ENCODE results near the gene TERT. TPM values are rescaled to one million over a fixed set of nuclear protein-coding genes. Genes with fewer than 3 reads are reported as not detected.
A peak's percentile ranks its signal among the peaks of the same experiment; 100 is the strongest.
"Not testable (repeated sequence)": the region's sequence is repeated elsewhere in the genome, so short reads cannot be mapped to it uniquely, and the experiment has no call there.

Gene TERT
- total RNA-seq: not detected
- total RNA-seq (2013): not detected

DNA sequence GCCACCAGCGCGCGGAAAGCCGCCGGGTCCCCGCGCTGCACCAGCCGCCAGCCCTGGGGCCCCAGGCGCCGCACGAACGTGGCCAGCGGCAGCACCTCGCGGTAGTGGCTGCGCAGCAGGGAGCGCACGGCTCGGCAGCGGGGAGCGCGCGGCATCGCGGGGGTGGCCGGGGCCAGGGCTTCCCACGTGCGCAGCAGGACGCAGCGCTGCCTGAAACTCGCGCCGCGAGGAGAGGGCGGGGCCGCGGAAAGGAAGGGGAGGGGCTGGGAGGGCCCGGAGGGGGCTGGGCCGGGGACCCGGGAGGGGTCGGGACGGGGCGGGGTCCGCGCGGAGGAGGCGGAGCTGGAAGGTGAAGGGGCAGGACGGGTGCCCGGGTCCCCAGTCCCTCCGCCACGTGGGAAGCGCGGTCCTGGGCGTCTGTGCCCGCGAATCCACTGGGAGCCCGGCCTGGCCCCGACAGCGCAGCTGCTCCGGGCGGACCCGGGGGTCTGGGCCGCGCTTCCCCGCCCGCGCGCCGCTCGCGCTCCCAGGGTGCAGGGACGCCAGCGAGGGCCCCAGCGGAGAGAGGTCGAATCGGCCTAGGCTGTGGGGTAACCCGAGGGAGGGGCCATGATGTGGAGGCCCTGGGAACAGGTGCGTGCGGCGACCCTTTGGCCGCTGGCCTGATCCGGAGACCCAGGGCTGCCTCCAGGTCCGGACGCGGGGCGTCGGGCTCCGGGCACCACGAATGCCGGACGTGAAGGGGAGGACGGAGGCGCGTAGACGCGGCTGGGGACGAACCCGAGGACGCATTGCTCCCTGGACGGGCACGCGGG, at the start of gene TERT:
Gene TERT, minus strand, starts transcription at position 234 of the 815 bp plus-strand sequence. Its CDS starts 79 bp downstream, at position 155.
- no peaks in the 10 kb centered on the region for H3K9me3 Mint-ChIP-seq
- 5% methylated on average over 102 of the region's 102 CpGs for WGBS (ENCODE audit: insufficient coverage)
- Histone ChIP-seq H3K4me1 (ENCODE audit: control insufficient read depth, insufficient read depth, low read length) (peaks cover 3% of the 10 kb centered on the region), H3K36me3 (ENCODE audit: control insufficient read depth, insufficient read depth, low read length) (no peaks in the 10 kb centered on the region), H3K4me3 (ENCODE audit: low read length) (no peak within 1 kb of the TSS), H3K27me3 (ENCODE audit: control insufficient read depth, insufficient read depth, low read length) (peaks cover 4% of the 10 kb centered on the region), H3K27ac (ENCODE audit: low read length) (no peak within 1 kb of the TSS), H3K9me3 (ENCODE audit: control insufficient read depth, insufficient read depth, low read length) (no peaks in the 10 kb centered on the region)
- no peak within 1 kb of the TSS for H3K4me3 Mint-ChIP-seq
- H3K27me3 Mint-ChIP-seq (ENCODE audit: low read depth in 2 of 2): peaks cover 22 to 23% of the 10 kb centered on the region in 2 donors
- ATAC-seq (peak in 1 of 3 donors; percentile 41), DNase-seq (peak; percentile 11 to 77)
- intact Hi-C loops (cut with micrococcal nuclease): no loop called here
- H3K4me1 Mint-ChIP-seq: no peaks in the 10 kb centered on the region
- H3K36me3 Mint-ChIP-seq: no peaks in the 10 kb centered on the region
- TF ChIP-seq, protein P1, sequence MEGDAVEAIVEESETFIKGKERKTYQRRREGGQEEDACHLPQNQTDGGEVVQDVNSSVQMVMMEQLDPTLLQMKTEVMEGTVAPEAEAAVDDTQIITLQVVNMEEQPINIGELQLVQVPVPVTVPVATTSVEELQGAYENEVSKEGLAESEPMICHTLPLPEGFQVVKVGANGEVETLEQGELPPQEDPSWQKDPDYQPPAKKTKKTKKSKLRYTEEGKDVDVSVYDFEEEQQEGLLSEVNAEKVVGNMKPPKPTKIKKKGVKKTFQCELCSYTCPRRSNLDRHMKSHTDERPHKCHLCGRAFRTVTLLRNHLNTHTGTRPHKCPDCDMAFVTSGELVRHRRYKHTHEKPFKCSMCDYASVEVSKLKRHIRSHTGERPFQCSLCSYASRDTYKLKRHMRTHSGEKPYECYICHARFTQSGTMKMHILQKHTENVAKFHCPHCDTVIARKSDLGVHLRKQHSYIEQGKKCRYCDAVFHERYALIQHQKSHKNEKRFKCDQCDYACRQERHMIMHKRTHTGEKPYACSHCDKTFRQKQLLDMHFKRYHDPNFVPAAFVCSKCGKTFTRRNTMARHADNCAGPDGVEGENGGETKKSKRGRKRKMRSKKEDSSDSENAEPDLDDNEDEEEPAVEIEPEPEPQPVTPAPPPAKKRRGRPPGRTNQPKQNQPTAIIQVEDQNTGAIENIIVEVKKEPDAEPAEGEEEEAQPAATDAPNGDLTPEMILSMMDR (IDR thresholded peaks at IDR 0.05): no peak
- H3K27ac Mint-ChIP-seq: no peak within 1 kb of the TSS

DNA sequence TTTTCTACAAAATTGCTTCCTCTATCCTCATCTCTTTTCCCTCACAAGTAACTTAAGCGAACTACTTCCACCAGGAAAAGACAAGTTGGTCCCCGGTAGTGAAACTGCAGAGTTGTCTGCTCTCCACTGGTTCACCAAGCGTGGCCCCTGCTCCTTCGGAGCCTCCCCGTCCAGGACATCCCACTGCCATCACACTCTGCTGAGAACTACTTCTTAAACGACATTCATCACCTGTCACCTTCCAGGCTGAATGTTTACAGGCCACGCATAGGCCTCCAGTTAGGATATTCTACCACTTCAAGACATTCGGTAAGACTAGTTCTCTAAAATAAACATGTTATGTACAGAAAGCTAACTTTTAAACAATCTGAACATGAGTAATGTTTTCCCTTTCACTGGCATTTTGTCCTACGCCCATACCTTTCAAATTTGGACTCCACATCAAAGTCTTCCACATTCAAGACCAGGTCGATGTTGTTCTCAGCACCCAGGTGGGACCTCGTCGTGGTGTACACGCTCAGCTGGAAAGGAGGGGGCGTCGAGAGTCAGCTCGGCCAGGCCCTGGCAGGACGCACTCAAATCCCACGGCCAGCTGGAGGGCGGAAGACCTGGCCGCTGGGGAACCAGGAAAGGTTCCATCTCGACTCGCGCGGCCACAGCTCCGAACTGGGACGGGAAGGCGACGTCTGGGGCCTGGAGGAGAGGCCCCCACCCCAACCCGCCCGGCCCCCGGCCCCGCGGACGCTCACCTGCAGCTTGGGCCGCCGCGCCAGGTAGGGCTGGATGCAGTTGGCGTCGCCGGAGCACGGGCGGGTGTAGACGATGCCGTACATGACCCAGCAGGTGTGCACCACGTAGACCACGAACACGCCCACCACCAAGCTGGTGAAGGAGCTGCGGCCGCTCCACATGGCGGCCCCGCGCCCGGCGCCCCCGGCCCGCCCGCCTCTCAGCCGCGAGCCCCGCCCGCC, 49.3 kb upstream of the TERT start:
- peaks cover 28% of the 10 kb centered on the region for H3K36me3 ChIP-seq (ENCODE audit: control insufficient read depth, insufficient read depth, low read length)
- ATAC-seq (no peak), DNase-seq (no peak)
- TF ChIP-seq, protein P1 (IDR thresholded peaks at IDR 0.05): no peak
- peak overlapping the region; percentile 47 for H3K4me3 ChIP-seq (ENCODE audit: low read length)
- H3K27me3 ChIP-seq (ENCODE audit: control insufficient read depth, insufficient read depth, low read length): no peaks in the 10 kb centered on the region
- H3K27ac Mint-ChIP-seq: peak overlapping the region; percentile 80 to 84
- no peak overlapping the region for H3K27ac ChIP-seq (ENCODE audit: low read length)
- no peaks in the 10 kb centered on the region for H3K9me3 Mint-ChIP-seq
- H3K4me3 Mint-ChIP-seq: peak overlapping the region; percentile 87
- H3K4me1 Mint-ChIP-seq: peaks cover 16 to 22% of the 10 kb centered on the region in 2 donors
- H3K27me3 Mint-ChIP-seq (ENCODE audit: low read depth in 2 of 2): no peaks in the 10 kb centered on the region
- 10% methylated on average over 61 of the region's 61 CpGs for WGBS (ENCODE audit: insufficient coverage)
- intact Hi-C loops (cut with micrococcal nuclease): loop anchor here (2.0 kb wide), 1 partner anchor 43 kb away; no protein-coding TSS in a partner anchor
- H3K36me3 Mint-ChIP-seq: no peaks in the 10 kb centered on the region
- H3K9me3 ChIP-seq (ENCODE audit: control insufficient read depth, insufficient read depth, low read length): no peaks in the 10 kb centered on the region
- peaks cover 27% of the 10 kb centered on the region for H3K4me1 ChIP-seq (ENCODE audit: control insufficient read depth, insufficient read depth, low read length)

DNA sequence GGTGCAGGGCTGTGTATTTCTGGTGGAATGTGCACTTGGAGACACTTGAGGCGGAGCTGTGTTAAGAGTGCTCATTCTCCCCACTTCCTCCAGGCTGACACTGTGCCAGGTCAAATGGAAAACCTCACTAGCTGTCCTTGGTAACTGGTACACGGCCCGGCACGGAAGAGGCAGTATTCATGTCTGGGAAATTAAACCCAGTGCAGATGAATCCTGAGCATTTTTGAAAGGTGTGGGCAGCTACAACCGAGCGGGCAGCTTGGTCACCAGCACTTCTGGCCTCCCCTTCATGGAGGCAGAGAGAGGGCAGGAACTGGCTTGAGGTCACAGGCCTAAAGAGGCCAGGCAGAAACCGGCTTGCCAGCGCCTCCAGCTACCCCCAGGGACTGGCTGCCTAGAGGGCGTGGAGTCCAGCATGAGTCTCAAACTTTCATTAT, 48.5 kb upstream of the TERT start:
- H3K36me3 ChIP-seq (ENCODE audit: control insufficient read depth, insufficient read depth, low read length): peaks cover 37% of the 10 kb centered on the region
- no peak overlapping the region for H3K4me3 ChIP-seq (ENCODE audit: low read length)
- Mint-ChIP-seq H3K27me3 (ENCODE audit: low read depth in 2 of 2) (no peaks in the 10 kb centered on the region), H3K9me3 (no peaks in the 10 kb centered on the region), H3K4me1 (peaks cover 16 to 22% of the 10 kb centered on the region in 2 donors), H3K36me3 (no peaks in the 10 kb centered on the region), H3K4me3 (peak overlapping the region; percentile 87), H3K27ac (peak overlapping the region in 1 of 2 donors; percentile 38)
- H3K27me3 ChIP-seq (ENCODE audit: control insufficient read depth, insufficient read depth, low read length): no peaks in the 10 kb centered on the region
- intact Hi-C loops (cut with micrococcal nuclease): no loop called here
- H3K27ac ChIP-seq (ENCODE audit: low read length): no peak overlapping the region
- ATAC-seq: no peak
- DNase-seq: no peak
- peaks cover 27% of the 10 kb centered on the region for H3K4me1 ChIP-seq (ENCODE audit: control insufficient read depth, insufficient read depth, low read length)
- no peaks in the 10 kb centered on the region for H3K9me3 ChIP-seq (ENCODE audit: control insufficient read depth, insufficient read depth, low read length)
- 84% methylated on average over 8 of the region's 9 CpGs for WGBS (ENCODE audit: insufficient coverage)
- TF ChIP-seq, protein P1 (IDR thresholded peaks at IDR 0.05): no peak

DNA sequence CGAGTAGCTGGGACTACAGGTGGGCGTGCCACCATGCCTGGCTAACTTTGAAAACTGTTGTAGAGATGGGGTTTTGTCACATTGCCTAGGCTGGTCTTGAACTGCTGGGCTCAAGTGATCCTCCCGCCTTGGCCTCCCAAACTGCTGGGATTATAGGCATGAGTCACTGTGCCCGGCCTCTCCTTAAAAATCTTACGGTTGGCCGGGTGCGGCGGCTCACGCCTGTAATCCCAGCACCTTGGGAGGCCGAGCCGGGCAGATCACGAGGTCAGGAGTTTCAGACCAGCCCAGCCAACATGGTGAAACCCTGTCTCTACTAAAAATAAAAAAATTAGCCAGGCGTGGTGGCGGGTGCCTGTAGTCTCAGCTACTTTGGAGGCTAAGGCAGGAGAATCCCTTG, 47.8 kb upstream of the TERT start:
- WGBS (ENCODE audit: insufficient coverage): 94% methylated on average over 14 of the region's 14 CpGs
- H3K4me3 ChIP-seq (ENCODE audit: low read length); H3K9me3 ChIP-seq (ENCODE audit: control insufficient read depth, insufficient read depth, low read length); ATAC-seq; H3K9me3 Mint-ChIP-seq; intact Hi-C loops (cut with micrococcal nuclease); H3K27ac ChIP-seq (ENCODE audit: low read length); DNase-seq; H3K27me3 ChIP-seq (ENCODE audit: control insufficient read depth, insufficient read depth, low read length); H3K27me3 Mint-ChIP-seq (ENCODE audit: low read depth in 2 of 2); H3K36me3 Mint-ChIP-seq: not testable (repeated sequence)
- Mint-ChIP-seq H3K27ac (peak overlapping the region in 1 of 2 donors; percentile 38), H3K4me1 (peaks cover 16 to 22% of the 10 kb centered on the region in 2 donors), H3K4me3 (peak overlapping the region; percentile 87)
- peaks cover 43% of the 10 kb centered on the region for H3K36me3 ChIP-seq (ENCODE audit: control insufficient read depth, insufficient read depth, low read length)
- peaks cover 27% of the 10 kb centered on the region for H3K4me1 ChIP-seq (ENCODE audit: control insufficient read depth, insufficient read depth, low read length)
